ENCODE data around the gene YPEL1.

GRCh38 chr22:21702700-21703683, 32.6 kb downstream of the YPEL1 start:
- no peak for TF ChIP-seq CTCF (IDR thresholded peaks at IDR 0.05 in 2 of 3, conservative IDR thresholded peaks at IDR 0.05 in 1 of 3; ENCODE audit: control insufficient read depth in 2 of 3, extremely low read depth in 1 of 3, insufficient read depth in 1 of 3, low read depth in 3 of 3, low read length in 3 of 3)
- peak; percentile 20 for TF ChIP-seq POLR2A (IDR thresholded peaks at IDR 0.05; ENCODE audit: low read depth, low read length)
- TF ChIP-seq SIN3A (IDR thresholded peaks at IDR 0.05; ENCODE audit: low read depth, low read length) = no peak
- TF ChIP-seq CUX1 (IDR thresholded peaks at IDR 0.05; ENCODE audit: insufficient replicate concordance, low read depth, low read length) = no peak

Measured in GM12878 (cell line).